ENCODE measurements around the gene KSR2.

DNA sequence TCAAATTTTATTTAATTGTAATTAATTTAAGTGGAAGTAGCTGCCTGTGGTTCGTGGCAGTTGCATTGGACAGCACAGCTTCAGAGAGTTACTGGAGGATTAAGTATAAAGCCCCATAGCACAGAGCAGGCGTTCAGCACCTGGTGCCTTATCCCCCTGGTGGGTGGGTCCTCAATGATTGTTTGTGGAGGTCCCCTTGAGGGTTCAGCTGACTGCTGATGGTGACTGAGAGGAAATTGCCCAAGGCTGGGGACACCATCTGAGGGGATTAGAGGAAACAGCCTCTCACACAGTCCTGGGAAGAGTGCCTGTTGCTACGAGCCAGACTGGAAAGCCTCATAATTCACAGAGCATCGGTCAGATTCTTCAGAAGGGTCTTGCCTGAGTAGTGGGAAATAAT lies 524.0 kb downstream of the KSR2 start:
- TF ChIP-seq, protein P1, sequence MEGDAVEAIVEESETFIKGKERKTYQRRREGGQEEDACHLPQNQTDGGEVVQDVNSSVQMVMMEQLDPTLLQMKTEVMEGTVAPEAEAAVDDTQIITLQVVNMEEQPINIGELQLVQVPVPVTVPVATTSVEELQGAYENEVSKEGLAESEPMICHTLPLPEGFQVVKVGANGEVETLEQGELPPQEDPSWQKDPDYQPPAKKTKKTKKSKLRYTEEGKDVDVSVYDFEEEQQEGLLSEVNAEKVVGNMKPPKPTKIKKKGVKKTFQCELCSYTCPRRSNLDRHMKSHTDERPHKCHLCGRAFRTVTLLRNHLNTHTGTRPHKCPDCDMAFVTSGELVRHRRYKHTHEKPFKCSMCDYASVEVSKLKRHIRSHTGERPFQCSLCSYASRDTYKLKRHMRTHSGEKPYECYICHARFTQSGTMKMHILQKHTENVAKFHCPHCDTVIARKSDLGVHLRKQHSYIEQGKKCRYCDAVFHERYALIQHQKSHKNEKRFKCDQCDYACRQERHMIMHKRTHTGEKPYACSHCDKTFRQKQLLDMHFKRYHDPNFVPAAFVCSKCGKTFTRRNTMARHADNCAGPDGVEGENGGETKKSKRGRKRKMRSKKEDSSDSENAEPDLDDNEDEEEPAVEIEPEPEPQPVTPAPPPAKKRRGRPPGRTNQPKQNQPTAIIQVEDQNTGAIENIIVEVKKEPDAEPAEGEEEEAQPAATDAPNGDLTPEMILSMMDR (IDR thresholded peaks at IDR 0.05): no peak
- TF ChIP-seq EZH2 (IDR thresholded peaks at IDR 0.05): no peak
